ENCODE results near the gene UBA3. TPM values are rescaled to one million over a fixed set of nuclear protein-coding genes. Genes with fewer than 3 reads are reported as not detected.

Gene UBA3
- total and polyA plus RNA-seq, 2 of the 13 experiments (the other 11 are each of a cell fraction or from before 2014, with no cell fraction given), result 40.7 to 49.0 TPM

DNA sequence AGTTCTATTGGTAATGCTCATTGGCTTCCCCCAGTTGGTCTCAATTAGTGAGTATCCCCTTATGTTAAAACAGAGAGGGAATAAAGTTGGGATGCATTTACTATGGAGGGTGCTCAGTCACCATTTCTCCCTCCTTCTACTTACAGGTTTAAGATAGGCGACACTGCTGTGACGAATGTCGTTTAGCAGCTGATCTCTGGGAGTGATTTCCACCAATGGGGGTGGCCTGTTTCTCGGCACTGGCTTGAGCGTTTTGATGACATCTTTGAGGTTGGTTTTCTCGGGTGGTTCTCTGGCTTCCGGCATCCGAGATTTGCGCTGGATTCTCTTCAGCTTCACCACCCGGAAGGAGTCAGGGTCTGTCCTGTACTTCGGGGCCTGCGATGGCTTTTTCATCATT, 38.4 kb upstream of the UBA3 start:
- no TSS peak for BruUV-seq (replicated peaks)
- in situ Hi-C loops (cut with HindIII; ENCODE audit: extremely low pct_ligation_motif_present, low pct_unique_long_range_greater_than_20kb) (loop anchor here (25.0 kb wide), 1 partner anchor 544 kb away; no protein-coding TSS in a partner anchor), intact Hi-C loops (cut with micrococcal nuclease; ENCODE audit: unreplicated experiment) (no loop called here)
- Histone ChIP-seq H3K36me3 (replicated peaks in 1 of 2; ENCODE audit: control insufficient read depth in 1 of 2, insufficient read depth in 2 of 2, low read length in 2 of 2) (no peaks in the 10 kb centered on the region), H3K9ac (ENCODE audit: insufficient read depth, low read depth, low read length) (no peak overlapping the region), H3K4me1 (ENCODE audit: insufficient read depth, low read length) (no peaks in the 10 kb centered on the region), H2AFZ (ENCODE audit: low read length) (no peak overlapping the region), H3K27me3 (ENCODE audit: control insufficient read depth in 1 of 2, insufficient read depth in 2 of 2, low read length in 2 of 2) (peaks cover 0 to 5% of the 10 kb centered on the region in 2 experiments; a peak in 1 of 5 replicates), H3K4me2 (ENCODE audit: low read depth, low read length) (no peak overlapping the region), H3K27ac (ENCODE audit: extremely low read length, insufficient read depth, low read length) (no peak overlapping the region), H3K79me2 (ENCODE audit: insufficient read depth, low read length) (no peaks in the 10 kb centered on the region), H3K4me3 (replicated peaks in 1 of 3; ENCODE audit: insufficient read depth in 1 of 3, low read depth in 2 of 3, low read length in 3 of 3) (no peak overlapping the region), H4K20me1 (ENCODE audit: insufficient read depth, low read length) (no peaks in the 10 kb centered on the region), H3K9me3 (ENCODE audit: low read length) (no peaks in the 10 kb centered on the region)
- ChIA-PET POLR2A (no interaction called here), CTCF (ENCODE audit: low intra/inter-chr PET ratio, low total read pairs) (no interaction called here)
- DNase-seq (ENCODE audit: low spot score) (no peak), FAIRE-seq (no peak), ATAC-seq (no peak)
- WGBS (ENCODE audit: low lambda C conversion rate), result 46% methylated on average over 10 of the region's 12 CpGs
- TF ChIP-seq RFX3 (CRISPR knock-in tag; IDR thresholded peaks at IDR 0.05) (no peak), SATB2 (CRISPR knock-in tag; IDR thresholded peaks at IDR 0.05) (no peak), MAZ (IDR thresholded peaks at IDR 0.05; ENCODE audit: borderline replicate concordance, low read depth, low read length) (no peak), MAZ (CRISPR knock-in tag; IDR thresholded peaks at IDR 0.05; ENCODE audit: low read depth) (no peak), PLRG1 (conservative IDR thresholded peaks at IDR 0.05) (no peak), ZNF333 (CRISPR knock-in tag; IDR thresholded peaks at IDR 0.05; ENCODE audit: borderline replicate concordance) (no peak), POLR2A (IDR thresholded peaks at IDR 0.05; ENCODE audit: insufficient read depth in 1 of 2, low read depth in 2 of 2, low read length in 2 of 2) (no peak), ZSCAN21 (CRISPR knock-in tag; IDR thresholded peaks at IDR 0.05; ENCODE audit: borderline replicate concordance) (no peak), PRMT3 (CRISPR knock-in tag; IDR thresholded peaks at IDR 0.05; ENCODE audit: borderline replicate concordance, low read depth) (no peak), TP53 (CRISPR knock-in tag; conservative IDR thresholded peaks at IDR 0.05) (no peak), AKAP8 (CRISPR knock-in tag; IDR thresholded peaks at IDR 0.05) (no peak), RBM39 (IDR thresholded peaks at IDR 0.05; ENCODE audit: low read depth, low read length, poor library complexity, severe bottlenecking) (no peak), ZKSCAN5 (CRISPR knock-in tag; IDR thresholded peaks at IDR 0.05) (no peak)
- TF ChIP-seq, protein P1, sequence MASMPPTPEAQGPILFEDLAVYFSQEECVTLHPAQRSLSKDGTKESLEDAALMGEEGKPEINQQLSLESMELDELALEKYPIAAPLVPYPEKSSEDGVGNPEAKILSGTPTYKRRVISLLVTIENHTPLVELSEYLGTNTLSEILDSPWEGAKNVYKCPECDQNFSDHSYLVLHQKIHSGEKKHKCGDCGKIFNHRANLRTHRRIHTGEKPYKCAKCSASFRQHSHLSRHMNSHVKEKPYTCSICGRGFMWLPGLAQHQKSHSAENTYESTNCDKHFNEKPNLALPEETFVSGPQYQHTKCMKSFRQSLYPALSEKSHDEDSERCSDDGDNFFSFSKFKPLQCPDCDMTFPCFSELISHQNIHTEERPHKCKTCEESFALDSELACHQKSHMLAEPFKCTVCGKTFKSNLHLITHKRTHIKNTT (CRISPR knock-in tag; IDR thresholded peaks at IDR 0.05), result no peak
- TF ChIP-seq, protein P2, sequence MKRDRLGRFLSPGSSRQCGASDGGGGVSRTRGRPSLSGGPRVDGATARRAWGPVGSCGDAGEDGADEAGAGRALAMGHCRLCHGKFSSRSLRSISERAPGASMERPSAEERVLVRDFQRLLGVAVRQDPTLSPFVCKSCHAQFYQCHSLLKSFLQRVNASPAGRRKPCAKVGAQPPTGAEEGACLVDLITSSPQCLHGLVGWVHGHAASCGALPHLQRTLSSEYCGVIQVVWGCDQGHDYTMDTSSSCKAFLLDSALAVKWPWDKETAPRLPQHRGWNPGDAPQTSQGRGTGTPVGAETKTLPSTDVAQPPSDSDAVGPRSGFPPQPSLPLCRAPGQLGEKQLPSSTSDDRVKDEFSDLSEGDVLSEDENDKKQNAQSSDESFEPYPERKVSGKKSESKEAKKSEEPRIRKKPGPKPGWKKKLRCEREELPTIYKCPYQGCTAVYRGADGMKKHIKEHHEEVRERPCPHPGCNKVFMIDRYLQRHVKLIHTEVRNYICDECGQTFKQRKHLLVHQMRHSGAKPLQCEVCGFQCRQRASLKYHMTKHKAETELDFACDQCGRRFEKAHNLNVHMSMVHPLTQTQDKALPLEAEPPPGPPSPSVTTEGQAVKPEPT (CRISPR knock-in tag; IDR thresholded peaks at IDR 0.05; ENCODE audit: low read depth), result no peak
- TF ChIP-seq, protein P3, sequence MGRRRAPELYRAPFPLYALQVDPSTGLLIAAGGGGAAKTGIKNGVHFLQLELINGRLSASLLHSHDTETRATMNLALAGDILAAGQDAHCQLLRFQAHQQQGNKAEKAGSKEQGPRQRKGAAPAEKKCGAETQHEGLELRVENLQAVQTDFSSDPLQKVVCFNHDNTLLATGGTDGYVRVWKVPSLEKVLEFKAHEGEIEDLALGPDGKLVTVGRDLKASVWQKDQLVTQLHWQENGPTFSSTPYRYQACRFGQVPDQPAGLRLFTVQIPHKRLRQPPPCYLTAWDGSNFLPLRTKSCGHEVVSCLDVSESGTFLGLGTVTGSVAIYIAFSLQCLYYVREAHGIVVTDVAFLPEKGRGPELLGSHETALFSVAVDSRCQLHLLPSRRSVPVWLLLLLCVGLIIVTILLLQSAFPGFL (CRISPR knock-in tag; IDR thresholded peaks at IDR 0.05), result no peak
